Stomach (tissue), 9 donors: ENCODE data around the gene PAOX. TPM values are rescaled to one million over a fixed set of nuclear protein-coding genes. Genes with fewer than 3 reads are reported as not detected.

ENCODE experiments used
- DNase-seq, 2 donors: peaks; one replicate each; pipeline versions ENCODE4 v3.0.0 to v3.0.0-alpha.2; 2013 to 2019
- H3K27ac ChIP-seq, 5 donors: fragments of 200-600 bp in 4 of 5; sonication (generic) in 4 of 5; one replicate each; pipeline ENCODE4 v1.5.1; 2013 to 2019; ENCODE audit warnings: mild to moderate bottlenecking in 1 of 5, moderate library complexity in 1 of 5
- H3K27me3 ChIP-seq, 3 donors: fragments of 200-600 bp; sonication (generic); one replicate each; pipeline ENCODE4 v1.5.1; 2017 to 2019; ENCODE audit warnings: mixed run types in 1 of 3
- H3K36me3 ChIP-seq, 4 donors: fragments of 200-600 bp; sonication (generic); 1 replicate in 3 of 4; 2 replicates in 1 of 4; pipeline ENCODE4 v1.5.1; 2016 to 2019
- H3K4me1 ChIP-seq, 4 donors: fragments of 200-600 bp; sonication (generic); one replicate each; pipeline ENCODE4 v1.5.1; 2016 to 2019
- H3K4me3 ChIP-seq, 4 donors: fragments of 200-600 bp; sonication (generic) in 3 of 4; one replicate each; pipeline ENCODE4 v1.5.1; 2016 to 2019; ENCODE audit warnings: mild to moderate bottlenecking in 1 of 4
- H3K9me3 ChIP-seq, 4 donors: fragments of 200-600 bp; sonication (generic); one replicate each; pipeline ENCODE4 v1.5.1; 2016 to 2019
- CTCF ChIP-seq, 7 experiments: fragments of 450-650 bp in 4 of 7; fragments of 200-600 bp in 3 of 7; sonication (generic) in 3 of 7; IDR thresholded peaks; one replicate each; pipeline ENCODE4 v1.5.1; 2016 to 2019; ENCODE audit warnings: antibody characterized with exemption in 7 of 7, control low read depth in 2 of 7, mild to moderate bottlenecking in 1 of 7
- EP300 ChIP-seq: sonication (generic); formaldehyde crosslinking; IDR thresholded peaks from one replicate; pipeline ENCODE4 v1.6.1; 2017; ENCODE audit warnings: antibody characterized with exemption
- POLR2A ChIP-seq, 4 donors: fragments of 450-650 bp; IDR thresholded peaks; one replicate each; pipeline ENCODE4 v1.6.1; 2016; ENCODE audit warnings: antibody characterized with exemption in 4 of 4, control low read depth in 2 of 4, mild to moderate bottlenecking in 1 of 4, moderate library complexity in 1 of 4
- POLR2AphosphoS5 ChIP-seq, 3 donors: sonication (generic); formaldehyde crosslinking; IDR thresholded peaks; one replicate each; pipeline ENCODE4 v1.6.1; 2016; ENCODE audit warnings: antibody characterized with exemption in 3 of 3
- WGBS, 5 donors: extraction: QIAGEN DNeasy Blood & Tissue Kit in 3 of 5; methylation state at CpG; one replicate each; pipeline versions ENCODE4 v1.1.5 to v1.1.7; 2013 to 2018; 5-methylcytosine and 5-hydroxymethylcytosine counted together
- intact Hi-C: fragments of 100-400 bp; cut with DNase I; formaldehyde crosslinking; loops from one replicate; pipeline ENCODE4 v1.15.1; 2023; ENCODE audit warnings: low total_unique reads
- polyA plus RNA-seq, 3 donors: library from polyadenylated mRNA; stranded (reverse); fragments of 200-250 nt; gene quantifications; one replicate each; pipeline ENCODE4 v1.2.3, GENCODE V29; 2013
- total RNA-seq, 5 donors: library from RNA; depleted of rRNA; stranded (reverse); fragments of >200 nt; gene quantifications; one replicate each; pipeline versions ENCODE4 v1.1.0 to v1.2.3, GENCODE V29; 2014 to 2016
- donor health status: healthy with polysubstance abuse.
- donor health status: Bipolar disorder and iron deficiency.
- donor health status: healthy.

Gene PAOX
- total and polyA plus RNA-seq, 8 donors: 3.3 to 40.0 (median 11.5) TPM

- no peaks in the 10 kb centered on the region for H3K9me3 ChIP-seq
- H3K4me1 ChIP-seq: peaks cover 23 to 46% (median 34%) of the 10 kb centered on the region in 4 donors
- peak overlapping the region in 3 of 4 donors; percentile 56 to 77 (median 63) for H3K4me3 ChIP-seq
- H3K27me3 ChIP-seq: peaks cover 0 to 17% (median 0%) of the 10 kb centered on the region in 3 donors
- peaks cover 12 to 21% (median 19%) of the 10 kb centered on the region in 4 donors for H3K36me3 ChIP-seq
- intact Hi-C loops: no loop called here
- WGBS, 5 donors: 79 to 91% (median 86%) methylated on average over 30 to 41 of the region's 41 CpGs
- H3K27ac ChIP-seq: peak overlapping the region in 3 of 5 donors; percentile 73 to 75 (median 74)
- DNase-seq: peak in 1 of 2 donors; percentile 41
- no peak for TF ChIP-seq EP300
- TF ChIP-seq CTCF (IDR thresholded peaks at IDR 0.05): no peak
- no peak for TF ChIP-seq POLR2AphosphoS5 (IDR thresholded peaks at IDR 0.05)
- no peak for TF ChIP-seq POLR2A (IDR thresholded peaks at IDR 0.05)
Observed at GRCh38 chr10:133358162-133358924, 20.7 kb upstream of the PAOX start.

- Histone ChIP-seq H3K27ac (peak overlapping the region in 3 of 5 donors; percentile 73 to 75 (median 74)), H3K36me3 (peaks cover 12 to 26% (median 25%) of the 10 kb centered on the region in 4 donors), H3K9me3 (no peaks in the 10 kb centered on the region), H3K4me3 (no peak overlapping the region), H3K27me3 (peaks cover 0 to 17% (median 0%) of the 10 kb centered on the region in 3 donors), H3K4me1 (peaks cover 23 to 46% (median 34%) of the 10 kb centered on the region in 4 donors)
- intact Hi-C loops: no loop called here
- TF ChIP-seq POLR2AphosphoS5 (IDR thresholded peaks at IDR 0.05) (no peak), EP300 (no peak), CTCF (IDR thresholded peaks at IDR 0.05) (no peak), POLR2A (IDR thresholded peaks at IDR 0.05) (no peak)
- no peak for DNase-seq
- 70 to 88% (median 82%) methylated on average over 11 of the region's 11 CpGs for WGBS, 5 donors
Observed at GRCh38 chr10:133358925-133359310, 20.1 kb upstream of the PAOX start.

- Histone ChIP-seq H3K9me3 (no peaks in the 10 kb centered on the region), H3K36me3 (peaks cover 15 to 33% (median 31%) of the 10 kb centered on the region in 4 donors), H3K4me1 (peaks cover 23 to 50% (median 34%) of the 10 kb centered on the region in 4 donors), H3K4me3 (no peak overlapping the region), H3K27me3 (peaks cover 0 to 17% (median 0%) of the 10 kb centered on the region in 3 donors), H3K27ac (peak overlapping the region in 2 of 5 donors; percentile 2 to 74)
- no peak for TF ChIP-seq CTCF (IDR thresholded peaks at IDR 0.05)
- TF ChIP-seq EP300: no peak
- no peak for TF ChIP-seq POLR2A (IDR thresholded peaks at IDR 0.05)
- TF ChIP-seq POLR2AphosphoS5 (IDR thresholded peaks at IDR 0.05): no peak
- 21 to 31% (median 26%) methylated on average over 6 of the region's 6 CpGs for WGBS, 5 donors
- intact Hi-C loops: no loop called here
- DNase-seq: peak; percentile 77 to 85
Observed at GRCh38 chr10:133359554-133359971, 19.5 kb upstream of the PAOX start.

- DNase-seq: peak in 1 of 2 donors; percentile 33
- H3K36me3 ChIP-seq: peaks cover 20 to 38% (median 36%) of the 10 kb centered on the region in 4 donors
- TF ChIP-seq EP300 (no peak), POLR2A (IDR thresholded peaks at IDR 0.05) (no peak), POLR2AphosphoS5 (IDR thresholded peaks at IDR 0.05) (no peak), CTCF (IDR thresholded peaks at IDR 0.05) (no peak)
- whole genome bisulfite sequencing, 5 donors: 35 to 68% (median 45%) methylated on average over 17 of the region's 17 CpGs
- intact Hi-C loops: no loop called here
- no peaks in the 10 kb centered on the region for H3K9me3 ChIP-seq
- H3K4me1 ChIP-seq: peaks cover 23 to 54% (median 38%) of the 10 kb centered on the region in 4 donors
- peaks cover 0 to 17% (median 0%) of the 10 kb centered on the region in 3 donors for H3K27me3 ChIP-seq
- H3K4me3 ChIP-seq: no peak overlapping the region
- H3K27ac ChIP-seq: peak overlapping the region in 1 of 5 donors; percentile 2
Observed at GRCh38 chr10:133359972-133360610, 19.0 kb upstream of the PAOX start.
